ENCODE measurements around the gene ZNF486. TPM values are rescaled to one million over a fixed set of nuclear protein-coding genes. Genes with fewer than 3 reads are reported as not detected.

ZNF486 gene
- total and polyA plus RNA-seq, 2 donors (not counting 3 experiments of a cell fraction or from before 2014, with no cell fraction given) = 3.3 to 8.4 TPM

- Histone ChIP-seq H3K36me3 (ENCODE audit: control insufficient read depth in 2 of 2, extremely low read depth in 1 of 2, insufficient read depth in 2 of 2, low read length in 2 of 2) (no peaks in the 10 kb centered on the region), H3K9me1 (replicated peaks; ENCODE audit: control insufficient read depth, extremely low read depth, insufficient read depth, low read length) (no peaks in the 10 kb centered on the region), H3K27me3 (ENCODE audit: control insufficient read depth in 2 of 2, insufficient read depth in 2 of 2, low read length in 2 of 2) (no peaks in the 10 kb centered on the region), H3K9ac (replicated peaks; ENCODE audit: extremely low read depth, insufficient read depth, low read length) (no peak overlapping the region), H3K4me2 (ENCODE audit: insufficient read depth, low read length) (no peak overlapping the region), H3K9me3 (replicated peaks; ENCODE audit: control insufficient read depth, insufficient read depth, low read length) (no peaks in the 10 kb centered on the region), H3K4me1 (ENCODE audit: control insufficient read depth, extremely low read depth, insufficient read depth, low read length) (no peaks in the 10 kb centered on the region), H4K20me1 (replicated peaks; ENCODE audit: control insufficient read depth, extremely low read depth, insufficient read depth, low read length) (no peaks in the 10 kb centered on the region), H3K79me2 (ENCODE audit: control insufficient read depth, insufficient read depth, low read length) (no peaks in the 10 kb centered on the region), H3K27ac (ENCODE audit: insufficient read depth, low read depth, low read length) (no peak overlapping the region), H2AFZ (ENCODE audit: low read depth, low read length) (no peak overlapping the region), H3K4me3 (replicated peaks in 1 of 3; ENCODE audit: insufficient read depth in 1 of 3, low read depth in 1 of 3, low read length in 3 of 3) (no peak overlapping the region)
- POLR2A ChIA-PET = no interaction called here
- CTCF ChIA-PET = no interaction called here
- BruUV-seq (replicated peaks) = no TSS peak
- TF ChIP-seq MAX (IDR thresholded peaks at IDR 0.05; ENCODE audit: insufficient read depth, insufficient read length) (no peak), POLR2AphosphoS5 (IDR thresholded peaks at IDR 0.05; ENCODE audit: insufficient read depth, low read depth, low read length) (no peak), GATA2 (IDR thresholded peaks at IDR 0.05; ENCODE audit: insufficient read depth, insufficient read length, low read depth, low read length) (no peak), EZH2 (IDR thresholded peaks at IDR 0.05; ENCODE audit: borderline replicate concordance, low read depth, low read length, severe bottlenecking) (no peak)
- dilution Hi-C loops (cut with MboI; ENCODE audit: extremely low pct_ligation_motif_present, low sequenced_read_pairs) (no loop called here), intact Hi-C loops (cut with micrococcal nuclease) (no loop called here)
- no peak for DNase-seq (ENCODE audit: low read depth, low spot score)
- FAIRE-seq = no peak
Observed at GRCh38 chr19:20153281-20153680, 13.7 kb upstream of the ZNF486 start.

GRCh38 chr19:20154636-20155035 lies 12.4 kb upstream of the ZNF486 start:
- Histone ChIP-seq H3K9me1 (replicated peaks; ENCODE audit: control insufficient read depth, extremely low read depth, insufficient read depth, low read length) (no peaks in the 10 kb centered on the region), H3K27me3 (ENCODE audit: control insufficient read depth in 2 of 2, insufficient read depth in 2 of 2, low read length in 2 of 2) (no peaks in the 10 kb centered on the region), H3K9ac (replicated peaks; ENCODE audit: extremely low read depth, insufficient read depth, low read length) (no peak overlapping the region), H3K4me1 (ENCODE audit: control insufficient read depth, extremely low read depth, insufficient read depth, low read length) (no peaks in the 10 kb centered on the region), H3K36me3 (ENCODE audit: control insufficient read depth in 2 of 2, extremely low read depth in 1 of 2, insufficient read depth in 2 of 2, low read length in 2 of 2) (no peaks in the 10 kb centered on the region), H4K20me1 (replicated peaks; ENCODE audit: control insufficient read depth, extremely low read depth, insufficient read depth, low read length) (no peaks in the 10 kb centered on the region), H3K9me3 (replicated peaks; ENCODE audit: control insufficient read depth, insufficient read depth, low read length) (no peaks in the 10 kb centered on the region), H2AFZ (ENCODE audit: low read depth, low read length) (no peak overlapping the region), H3K4me3 (replicated peaks in 1 of 3; ENCODE audit: insufficient read depth in 1 of 3, low read depth in 1 of 3, low read length in 3 of 3) (no peak overlapping the region), H3K4me2 (ENCODE audit: insufficient read depth, low read length) (no peak overlapping the region), H3K27ac (ENCODE audit: insufficient read depth, low read depth, low read length) (no peak overlapping the region), H3K79me2 (ENCODE audit: control insufficient read depth, insufficient read depth, low read length) (no peaks in the 10 kb centered on the region)
- no peak for TF ChIP-seq GATA2 (IDR thresholded peaks at IDR 0.05; ENCODE audit: insufficient read depth, insufficient read length, low read depth, low read length)
- TF ChIP-seq MYC (IDR thresholded peaks at IDR 0.05; ENCODE audit: low read depth, low read length) = no peak
- TF ChIP-seq EZH2 (IDR thresholded peaks at IDR 0.05; ENCODE audit: borderline replicate concordance, low read depth, low read length, severe bottlenecking) = no peak
- no peak for TF ChIP-seq CTCF (IDR thresholded peaks at IDR 0.05; ENCODE audit: extremely low read depth in 1 of 2, insufficient read depth in 1 of 2, low read depth in 1 of 2, low read length in 2 of 2)
- no peak for TF ChIP-seq JUN (IDR thresholded peaks at IDR 0.05; ENCODE audit: borderline replicate concordance, insufficient read depth, insufficient read length, low read depth)
- TF ChIP-seq POLR2AphosphoS5 (IDR thresholded peaks at IDR 0.05; ENCODE audit: insufficient read depth, low read depth, low read length) = no peak
- no peak for TF ChIP-seq FOS (IDR thresholded peaks at IDR 0.05; ENCODE audit: borderline replicate concordance, insufficient read depth, low read length)
- no peak for TF ChIP-seq MAX (IDR thresholded peaks at IDR 0.05; ENCODE audit: insufficient read depth, insufficient read length)
- no peak for TF ChIP-seq POLR2A (IDR thresholded peaks at IDR 0.05; ENCODE audit: low read depth, low read length)
- dilution Hi-C loops (cut with MboI; ENCODE audit: extremely low pct_ligation_motif_present, low sequenced_read_pairs) (no loop called here), intact Hi-C loops (cut with micrococcal nuclease) (no loop called here)
- BruUV-seq (replicated peaks) = no TSS peak
- DNase-seq (ENCODE audit: low read depth, low spot score) (no peak), FAIRE-seq (no peak)
- CTCF ChIA-PET = no interaction called here
- POLR2A ChIA-PET = no interaction called here
